Measurements from ENCODE around the gene HLA-E.

GRCh38 chr6:30497714-30498113 lies 8.4 kb downstream of the HLA-E start:
- TF ChIP-seq RAD21 (IDR thresholded peaks at IDR 0.05) (no peak), EGR1 (IDR thresholded peaks at IDR 0.05; ENCODE audit: low read depth in 2 of 2) (no peak), TAF1 (conservative IDR thresholded peaks at IDR 0.05) (no peak), CTCF (IDR thresholded peaks at IDR 0.05; ENCODE audit: low read depth, low read length, missing input control) (no peak)

All from liver (tissue), 3 donors.